HCT116 (cell line): Measurements from ENCODE around the gene NOL11. TPM values are rescaled to one million over a fixed set of nuclear protein-coding genes. Genes with fewer than 3 reads are reported as not detected.

Experiments
- ATAC-seq: fragments of 200-7000 bp; cut with Tn5 transposase; 2 replicates; pipeline ENCODE4 v1.9.1; 2020; ENCODE audit warnings: mild to moderate bottlenecking, moderate library complexity
- BruUV-seq: library from RNA; stranded (reverse); fragments of 400-500 nt; replicated peaks from 2 replicates; lab custom pipeline; 2021; lab: Mats Ljungman, UMichigan
- CTCF ChIA-PET: fragments of 300-600 bp; sonication (Branson Sonifier 250); formaldehyde crosslinking; loops from one replicate; lab custom pipeline; 2021; ENCODE audit warnings: antibody characterized with exemption; lab: Charles Lee
- POLR2A ChIA-PET: fragments of 300-600, 350-600 bp; sonication (Branson Sonifier 250); formaldehyde crosslinking; loops from one replicate; lab custom pipeline; 2021; ENCODE audit warnings: antibody characterized with exemption; lab: Charles Lee
- RAD21 ChIA-PET, 2 experiments: fragments of 300-600 bp; sonication (Branson Sonifier 250); formaldehyde crosslinking; loops; one replicate each; lab custom pipeline; 2023; ENCODE audit warnings: low total read pairs in 2 of 2; ENCODE audit not compliant: uncharacterized antibody in 2 of 2, unreplicated experiment in 2 of 2, low non-redundant PET in 1 of 2; lab: Charles Lee
- DNase-seq: peaks from one replicate; pipeline ENCODE4 v3.0.0-alpha.2; 2010; ENCODE audit warnings: low read depth, low spot score
- H2AFZ ChIP-seq: fragments of 200-600 bp; shearing (Covaris generic), sonication (generic); 2 replicates; pipeline ENCODE4 v1.6.1; 2017; ENCODE audit warnings: low read depth, mixed run types, mixed read lengths, antibody characterized with exemption, low read length; ENCODE audit not compliant: poor library complexity, severe bottlenecking
- H3K27ac ChIP-seq: 2 replicates; pipeline ENCODE4 v1.5.1; 2012; ENCODE audit warnings: low read depth, low read length
- H3K27me3 ChIP-seq: fragments of 200-600 bp; sonication (generic); 2 replicates; pipeline ENCODE4 v1.6.1; 2016; ENCODE audit warnings: mixed run types, low read length, mixed read lengths; ENCODE audit not compliant: insufficient read depth
- H3K36me3 ChIP-seq, 2 experiments: fragments of 200-500 bp in 1 of 2; fragments of 200-600 bp in 1 of 2; sonication (Bioruptor generic) in 1 of 2; sonication (generic) in 1 of 2; 2 replicates each; pipeline versions ENCODE4 v1.5.1 to v1.6.1; 2014 to 2016; ENCODE audit warnings: low read length in 2 of 2, inconsistent platforms in 1 of 2, mixed read lengths in 1 of 2, mixed run types in 1 of 2; ENCODE audit not compliant: insufficient read depth in 2 of 2, control insufficient read depth in 1 of 2
- H3K4me1 ChIP-seq, 2 experiments: fragments of 200-600 bp in 1 of 2; sonication (generic) in 1 of 2; 2 replicates each; pipeline versions ENCODE4 v1.5.1 to v1.6.1; 2012 to 2017; ENCODE audit warnings: low read length in 2 of 2, inconsistent platforms in 1 of 2, mild to moderate bottlenecking in 1 of 2, mixed read lengths in 1 of 2, mixed run types in 1 of 2, moderate library complexity in 1 of 2; ENCODE audit not compliant: insufficient read depth in 2 of 2, control insufficient read depth in 1 of 2
- H3K4me2 ChIP-seq: fragments of 200-600 bp; sonication (generic); 2 replicates; pipeline ENCODE4 v1.6.1; 2017; ENCODE audit warnings: mixed run types, low read length, mixed read lengths
- H3K4me3 ChIP-seq, 2 experiments: fragments of 200-600 bp in 1 of 2; sonication (generic) in 1 of 2; replicated peaks in 1 of 2; 2 replicates each; pipeline ENCODE4 v1.5.1; 2011 to 2016; ENCODE audit warnings: low read length in 2 of 2, control low read depth in 1 of 2, low read depth in 1 of 2, mild to moderate bottlenecking in 1 of 2, mixed read lengths in 1 of 2, mixed run types in 1 of 2
- H3K79me2 ChIP-seq: fragments of 200-600 bp; sonication (generic); 2 replicates; pipeline ENCODE4 v1.6.1; 2017; ENCODE audit warnings: mild to moderate bottlenecking, mixed run types, low read length, moderate library complexity, mixed read lengths; ENCODE audit not compliant: insufficient read depth
- H3K9ac ChIP-seq: fragments of 200-600 bp; sonication (generic); 2 replicates; pipeline ENCODE4 v1.6.1; 2016; ENCODE audit warnings: low read length, mixed read lengths
- H3K9me2 ChIP-seq: fragments of 200-600 bp; sonication (generic), shearing (Covaris generic); 2 replicates; pipeline ENCODE4 v1.6.1; 2017; ENCODE audit warnings: mixed run types, mild to moderate bottlenecking, moderate library complexity; ENCODE audit not compliant: insufficient read depth
- H3K9me3 ChIP-seq, 2 experiments: fragments of 200-500 bp in 1 of 2; fragments of 200-600 bp in 1 of 2; sonication (Bioruptor generic) in 1 of 2; sonication (generic) in 1 of 2; 2 replicates each; pipeline ENCODE4 v1.6.1; 2014 to 2017; ENCODE audit warnings: low read length in 2 of 2, mixed read lengths in 2 of 2, inconsistent platforms in 1 of 2, low read depth in 1 of 2, mild to moderate bottlenecking in 1 of 2, mixed run types in 1 of 2, moderate library complexity in 1 of 2; ENCODE audit not compliant: control insufficient read depth in 1 of 2, insufficient read depth in 1 of 2
- H4K20me1 ChIP-seq: fragments of 200-600 bp; sonication (generic), shearing (Covaris generic); 2 replicates; pipeline ENCODE4 v1.6.1; 2017; ENCODE audit warnings: mixed run types, mild to moderate bottlenecking, moderate library complexity; ENCODE audit not compliant: insufficient read depth
- EZH2phosphoT487 ChIP-seq: fragments of 200-600 bp; IDR thresholded peaks from 2 replicates; pipeline ENCODE4 v1.6.1; 2018; ENCODE audit warnings: antibody characterized with exemption, borderline replicate concordance
- FOSL1 ChIP-seq: IDR thresholded peaks from 2 replicates; pipeline ENCODE4 v1.6.1; 2012; ENCODE audit warnings: low read depth
- JUND ChIP-seq: IDR thresholded peaks from 2 replicates; pipeline ENCODE4 v1.6.1; 2012
- POLR2AphosphoS5 ChIP-seq: IDR thresholded peaks from 2 replicates; pipeline ENCODE4 v1.6.1; 2011; ENCODE audit warnings: mild to moderate bottlenecking, low read depth, low read length, moderate library complexity
- TCF7L2 ChIP-seq: IDR thresholded peaks from 2 replicates; pipeline ENCODE4 v1.7.0; 2011; ENCODE audit warnings: borderline replicate concordance, inconsistent platforms; ENCODE audit not compliant: insufficient read depth, insufficient read length; ENCODE audit errors: extremely low read depth
- intact Hi-C: fragments of 100-400 bp; cut with micrococcal nuclease; formaldehyde crosslinking; loops from 2 replicates; pipeline ENCODE4 v1.10.0; 2022
- total RNA-seq: library from RNA; stranded (reverse); gene quantifications from one replicate; pipeline ENCODE4 v1.2.1, GENCODE V29; 2021; ENCODE audit not compliant: unreplicated experiment
- TF ChIP-seq, protein P1 (sequence below), 3 experiments: fragments of 200-600 bp in 1 of 3; sonication (generic) in 1 of 3; IDR thresholded peaks in 2 of 3; conservative IDR thresholded peaks in 1 of 3; 2 replicates each; pipeline ENCODE4 v1.5.1; 2012 to 2017; ENCODE audit warnings: low read depth in 2 of 3, low read length in 2 of 3, antibody characterized with exemption in 1 of 3, borderline replicate concordance in 1 of 3, control low read depth in 1 of 3, mild to moderate bottlenecking in 1 of 3, mixed read lengths in 1 of 3, mixed run types in 1 of 3, moderate library complexity in 1 of 3; ENCODE audit not compliant: insufficient read depth in 1 of 3
- TF ChIP-seq, protein P2 (sequence below): IDR thresholded peaks from 2 replicates; pipeline ENCODE4 v1.6.1; 2012; ENCODE audit warnings: low read depth
- TF ChIP-seq, protein P3 (sequence below): IDR thresholded peaks from 2 replicates; pipeline ENCODE4 v1.6.1; 2012

NOL11 gene
- total RNA-seq, 1 experiment from 2014 or later: 118 TPM

DNA sequence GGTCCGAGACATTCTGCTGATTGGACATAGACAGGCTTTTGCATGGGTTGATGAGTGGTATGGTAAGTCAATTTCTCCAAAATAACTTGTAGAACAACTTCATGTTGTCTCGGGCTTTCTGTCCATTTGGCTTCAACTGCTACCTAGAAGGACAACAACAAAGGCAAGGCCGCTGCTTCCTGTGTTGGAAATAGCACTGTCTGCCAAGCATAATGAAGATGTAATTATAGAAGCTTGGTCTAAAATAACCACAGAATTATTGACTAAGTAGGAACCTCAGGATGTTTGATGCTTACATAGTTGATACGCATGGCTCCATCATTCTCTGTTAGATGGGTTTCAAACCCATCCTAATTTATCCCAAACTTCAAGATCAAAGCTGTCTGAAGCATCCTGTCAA is 42.3 kb upstream of the NOL11 start:
- no peaks in the 10 kb centered on the region for H3K36me3 ChIP-seq
- CTCF ChIA-PET: no interaction called here
- no peak overlapping the region for H3K4me3 ChIP-seq
- TF ChIP-seq, protein P1, sequence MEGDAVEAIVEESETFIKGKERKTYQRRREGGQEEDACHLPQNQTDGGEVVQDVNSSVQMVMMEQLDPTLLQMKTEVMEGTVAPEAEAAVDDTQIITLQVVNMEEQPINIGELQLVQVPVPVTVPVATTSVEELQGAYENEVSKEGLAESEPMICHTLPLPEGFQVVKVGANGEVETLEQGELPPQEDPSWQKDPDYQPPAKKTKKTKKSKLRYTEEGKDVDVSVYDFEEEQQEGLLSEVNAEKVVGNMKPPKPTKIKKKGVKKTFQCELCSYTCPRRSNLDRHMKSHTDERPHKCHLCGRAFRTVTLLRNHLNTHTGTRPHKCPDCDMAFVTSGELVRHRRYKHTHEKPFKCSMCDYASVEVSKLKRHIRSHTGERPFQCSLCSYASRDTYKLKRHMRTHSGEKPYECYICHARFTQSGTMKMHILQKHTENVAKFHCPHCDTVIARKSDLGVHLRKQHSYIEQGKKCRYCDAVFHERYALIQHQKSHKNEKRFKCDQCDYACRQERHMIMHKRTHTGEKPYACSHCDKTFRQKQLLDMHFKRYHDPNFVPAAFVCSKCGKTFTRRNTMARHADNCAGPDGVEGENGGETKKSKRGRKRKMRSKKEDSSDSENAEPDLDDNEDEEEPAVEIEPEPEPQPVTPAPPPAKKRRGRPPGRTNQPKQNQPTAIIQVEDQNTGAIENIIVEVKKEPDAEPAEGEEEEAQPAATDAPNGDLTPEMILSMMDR (IDR thresholded peaks at IDR 0.05 in 2 of 3, conservative IDR thresholded peaks at IDR 0.05 in 1 of 3; ENCODE audit: borderline replicate concordance in 1 of 3, insufficient read depth in 1 of 3, low read depth in 2 of 3, low read length in 2 of 3): no peak
- no peak for TF ChIP-seq FOSL1
- TF ChIP-seq, protein P2, sequence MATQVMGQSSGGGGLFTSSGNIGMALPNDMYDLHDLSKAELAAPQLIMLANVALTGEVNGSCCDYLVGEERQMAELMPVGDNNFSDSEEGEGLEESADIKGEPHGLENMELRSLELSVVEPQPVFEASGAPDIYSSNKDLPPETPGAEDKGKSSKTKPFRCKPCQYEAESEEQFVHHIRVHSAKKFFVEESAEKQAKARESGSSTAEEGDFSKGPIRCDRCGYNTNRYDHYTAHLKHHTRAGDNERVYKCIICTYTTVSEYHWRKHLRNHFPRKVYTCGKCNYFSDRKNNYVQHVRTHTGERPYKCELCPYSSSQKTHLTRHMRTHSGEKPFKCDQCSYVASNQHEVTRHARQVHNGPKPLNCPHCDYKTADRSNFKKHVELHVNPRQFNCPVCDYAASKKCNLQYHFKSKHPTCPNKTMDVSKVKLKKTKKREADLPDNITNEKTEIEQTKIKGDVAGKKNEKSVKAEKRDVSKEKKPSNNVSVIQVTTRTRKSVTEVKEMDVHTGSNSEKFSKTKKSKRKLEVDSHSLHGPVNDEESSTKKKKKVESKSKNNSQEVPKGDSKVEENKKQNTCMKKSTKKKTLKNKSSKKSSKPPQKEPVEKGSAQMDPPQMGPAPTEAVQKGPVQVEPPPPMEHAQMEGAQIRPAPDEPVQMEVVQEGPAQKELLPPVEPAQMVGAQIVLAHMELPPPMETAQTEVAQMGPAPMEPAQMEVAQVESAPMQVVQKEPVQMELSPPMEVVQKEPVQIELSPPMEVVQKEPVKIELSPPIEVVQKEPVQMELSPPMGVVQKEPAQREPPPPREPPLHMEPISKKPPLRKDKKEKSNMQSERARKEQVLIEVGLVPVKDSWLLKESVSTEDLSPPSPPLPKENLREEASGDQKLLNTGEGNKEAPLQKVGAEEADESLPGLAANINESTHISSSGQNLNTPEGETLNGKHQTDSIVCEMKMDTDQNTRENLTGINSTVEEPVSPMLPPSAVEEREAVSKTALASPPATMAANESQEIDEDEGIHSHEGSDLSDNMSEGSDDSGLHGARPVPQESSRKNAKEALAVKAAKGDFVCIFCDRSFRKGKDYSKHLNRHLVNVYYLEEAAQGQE: no peak
- TF ChIP-seq, protein P3, sequence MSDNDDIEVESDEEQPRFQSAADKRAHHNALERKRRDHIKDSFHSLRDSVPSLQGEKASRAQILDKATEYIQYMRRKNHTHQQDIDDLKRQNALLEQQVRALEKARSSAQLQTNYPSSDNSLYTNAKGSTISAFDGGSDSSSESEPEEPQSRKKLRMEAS: no peak
- no peak for TF ChIP-seq JUND
- no peak for TF ChIP-seq EZH2phosphoT487
- TF ChIP-seq TCF7L2: no peak
- no peak for TF ChIP-seq POLR2AphosphoS5
- POLR2A ChIA-PET: no interaction called here
- DNase-seq: no peak
- no peak overlapping the region for H2AFZ ChIP-seq
- H3K9ac ChIP-seq: no peak overlapping the region
- H4K20me1 ChIP-seq: no peaks in the 10 kb centered on the region
- no peaks in the 10 kb centered on the region for H3K27me3 ChIP-seq
- no peak overlapping the region for H3K4me2 ChIP-seq
- no peaks in the 10 kb centered on the region for H3K9me2 ChIP-seq
- ATAC-seq: no peak
- RAD21 ChIA-PET: no interaction called here
- peaks cover 5 to 6% of the 10 kb centered on the region in 2 experiments; a peak in 3 of 4 replicates for H3K4me1 ChIP-seq
- no peaks in the 10 kb centered on the region for H3K9me3 ChIP-seq
- intact Hi-C loops: no loop called here
- H3K79me2 ChIP-seq: no peaks in the 10 kb centered on the region
- no TSS peak for BruUV-seq
- no peak overlapping the region for H3K27ac ChIP-seq
